WERI-Rb-1 (cell line): ENCODE results near the gene TNS1.
A peak's percentile ranks its signal among the peaks of the same experiment; 100 is the strongest.
"Not testable (repeated sequence)": the region's sequence is repeated elsewhere in the genome, so short reads cannot be mapped to it uniquely, and the experiment has no call there.

Experiments
- DNase-seq: peaks from one replicate; pipeline ENCODE4 v3.0.0-alpha.2; 2020
- H3K27ac ChIP-seq: fragments of 250-450 bp; sonication (Bioruptor Pico); 2 replicates; pipeline ENCODE4 v1.5.1; 2020; ENCODE audit warnings: mild to moderate bottlenecking, moderate library complexity
- H3K27me3 ChIP-seq: fragments of 250-450 bp; sonication (Bioruptor Pico); 2 replicates; pipeline ENCODE4 v1.5.1; 2021; ENCODE audit warnings: mild to moderate bottlenecking, low read depth, moderate library complexity; ENCODE audit not compliant: insufficient read depth, severe bottlenecking
- H3K36me3 ChIP-seq: fragments of 250-450 bp; sonication (Bioruptor Pico); 2 replicates; pipeline ENCODE4 v1.5.1; 2020; ENCODE audit warnings: mild to moderate bottlenecking, moderate library complexity
- H3K4me3 ChIP-seq: 2 replicates; pipeline ENCODE4 v1.5.1; 2011; ENCODE audit warnings: low read depth, mild to moderate bottlenecking, control low read depth, low read length
- H3K9me3 ChIP-seq: fragments of 250-450 bp; sonication (Bioruptor Pico); 2 replicates; pipeline ENCODE4 v1.5.1; 2021; ENCODE audit warnings: mild to moderate bottlenecking, moderate library complexity; ENCODE audit not compliant: severe bottlenecking
- CTCF ChIP-seq: IDR thresholded peaks from 2 replicates; pipeline ENCODE4 v1.5.1; 2011; ENCODE audit warnings: low read depth, mild to moderate bottlenecking, control low read depth, inconsistent platforms, low read length

TNS1 gene

DNA sequence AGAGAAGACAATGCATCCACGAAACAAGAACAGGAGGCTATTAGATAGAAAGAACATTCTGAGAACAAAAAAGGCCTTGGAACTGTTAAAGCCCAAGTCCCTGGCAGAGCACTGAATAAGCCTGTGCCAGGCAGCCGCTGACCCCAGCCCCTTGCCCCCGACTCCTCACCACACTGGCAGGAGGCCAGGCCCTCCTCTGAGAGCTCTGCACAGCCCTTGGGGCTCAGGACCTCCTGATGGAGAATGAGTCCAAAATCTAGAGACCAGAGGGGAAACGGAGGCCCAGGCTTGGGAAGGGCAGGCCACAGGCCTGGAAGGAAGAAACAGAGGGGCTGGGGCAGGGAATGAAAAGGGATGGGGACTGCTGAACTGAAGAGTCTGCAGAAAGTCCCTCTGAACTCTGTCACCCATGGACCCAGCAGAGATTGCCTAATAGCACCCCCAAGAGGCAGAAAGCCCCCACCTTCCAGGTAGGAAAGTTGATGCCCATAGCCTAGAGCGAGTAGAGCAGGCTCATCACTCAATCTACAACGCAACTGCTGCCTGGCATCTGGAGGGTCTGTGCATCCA is 18.3 kb upstream of the TNS1 start:
- no peaks in the 10 kb centered on the region for H3K9me3 ChIP-seq
- TF ChIP-seq CTCF, result 0 out of 2 replicates have a peak, but pooled peaks have one; percentile 12
- no peak for DNase-seq

DNA sequence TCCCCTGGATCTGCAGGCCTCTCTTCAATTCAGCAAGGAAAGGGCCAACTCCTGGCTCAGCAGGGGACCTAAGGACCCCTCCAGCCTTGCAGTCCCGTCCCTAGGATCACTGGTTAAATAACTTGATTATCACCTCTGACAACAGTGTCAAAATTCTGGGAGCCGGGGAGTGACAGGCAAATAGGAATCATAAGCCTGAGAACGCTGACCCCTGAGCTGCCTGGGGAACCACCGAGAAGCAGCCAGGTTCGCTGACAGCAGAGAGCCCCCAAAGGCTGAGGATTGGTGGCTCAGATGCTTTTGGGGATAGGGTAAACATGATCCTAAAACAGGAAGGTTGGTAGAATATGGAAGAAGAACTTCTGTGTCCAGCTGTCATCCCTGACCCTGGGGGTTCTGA is 17.5 kb upstream of the TNS1 start:
- no peaks in the 10 kb centered on the region for H3K27me3 ChIP-seq
- H3K27ac ChIP-seq, result no peak overlapping the region
- H3K9me3 ChIP-seq, result no peaks in the 10 kb centered on the region
- DNase-seq, result no peak
- no peak for TF ChIP-seq CTCF
- no peak overlapping the region for H3K4me3 ChIP-seq
- H3K36me3 ChIP-seq, result no peaks in the 10 kb centered on the region

More for the DNA sequence above, 18.3 kb upstream of the TNS1 start:
- Histone ChIP-seq H3K27ac (peak overlapping the region; percentile 83), H3K4me3 (no peak overlapping the region), H3K27me3 (no peaks in the 10 kb centered on the region), H3K36me3 (no peaks in the 10 kb centered on the region)

- no peak overlapping the region for H3K27ac ChIP-seq
- no peaks in the 10 kb centered on the region for H3K27me3 ChIP-seq
- H3K9me3 ChIP-seq, result no peaks in the 10 kb centered on the region
- no peak for TF ChIP-seq CTCF
- no peak for DNase-seq
- H3K4me3 ChIP-seq, result no peak overlapping the region
- H3K36me3 ChIP-seq, result no peaks in the 10 kb centered on the region
Observed at GRCh38 chr2:218019411-218020060, 16.7 kb upstream of the TNS1 start.

- H3K27me3 ChIP-seq, H3K27ac ChIP-seq, H3K36me3 ChIP-seq, H3K4me3 ChIP-seq, H3K9me3 ChIP-seq, DNase-seq: not testable (repeated sequence)
Observed at GRCh38 chr2:218018842-218019125, 16.0 kb upstream of the TNS1 start.

- Histone ChIP-seq H3K9me3 (no peaks in the 10 kb centered on the region), H3K27me3 (no peaks in the 10 kb centered on the region), H3K36me3 (no peaks in the 10 kb centered on the region), H3K27ac (no peak overlapping the region), H3K4me3 (no peak overlapping the region)
- no peak for DNase-seq
- TF ChIP-seq CTCF, result no peak
Observed at GRCh38 chr2:218017211-218018053, 14.6 kb upstream of the TNS1 start.

- Histone ChIP-seq H3K9me3 (no peaks in the 10 kb centered on the region), H3K4me3 (no peak overlapping the region), H3K27me3 (no peaks in the 10 kb centered on the region), H3K27ac (no peak overlapping the region), H3K36me3 (no peaks in the 10 kb centered on the region)
- TF ChIP-seq CTCF, result no peak
- no peak for DNase-seq
Observed at GRCh38 chr2:218016810-218017209, 14.0 kb upstream of the TNS1 start.
